GM19238 (cell line): ENCODE data around the gene ITIH4.

Experiments
- DNase-seq: peaks from one replicate; pipeline ENCODE4 v3.0.0; 2011; ENCODE audit warnings: low spot score; ENCODE audit not compliant: insufficient read length

Gene ITIH4

DNA sequence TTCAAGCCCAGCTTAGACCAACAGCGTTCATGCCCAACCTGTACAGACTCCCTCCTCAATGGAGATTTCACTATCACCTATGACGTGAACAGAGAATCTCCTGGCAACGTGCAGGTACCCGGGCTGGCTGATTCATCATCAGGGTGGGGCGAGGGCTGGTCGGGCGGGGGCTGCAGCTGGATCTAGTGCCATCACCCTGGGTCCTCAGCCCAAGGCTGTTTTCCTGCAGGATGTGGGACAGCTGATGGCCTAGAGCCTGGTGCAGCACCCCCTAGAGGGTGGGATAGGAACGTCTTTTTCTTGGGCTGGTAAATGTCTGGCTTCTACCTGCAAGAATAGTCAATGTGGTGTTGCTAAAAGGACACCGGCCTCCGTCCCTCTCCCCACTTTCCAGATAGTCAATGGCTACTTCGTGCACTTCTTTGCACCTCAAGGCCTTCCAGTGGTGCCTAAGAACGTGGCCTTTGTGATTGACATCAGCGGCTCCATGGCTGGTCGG, 31.4 kb downstream of the ITIH4 start:
- DNase-seq: peak; percentile 51

DNA sequence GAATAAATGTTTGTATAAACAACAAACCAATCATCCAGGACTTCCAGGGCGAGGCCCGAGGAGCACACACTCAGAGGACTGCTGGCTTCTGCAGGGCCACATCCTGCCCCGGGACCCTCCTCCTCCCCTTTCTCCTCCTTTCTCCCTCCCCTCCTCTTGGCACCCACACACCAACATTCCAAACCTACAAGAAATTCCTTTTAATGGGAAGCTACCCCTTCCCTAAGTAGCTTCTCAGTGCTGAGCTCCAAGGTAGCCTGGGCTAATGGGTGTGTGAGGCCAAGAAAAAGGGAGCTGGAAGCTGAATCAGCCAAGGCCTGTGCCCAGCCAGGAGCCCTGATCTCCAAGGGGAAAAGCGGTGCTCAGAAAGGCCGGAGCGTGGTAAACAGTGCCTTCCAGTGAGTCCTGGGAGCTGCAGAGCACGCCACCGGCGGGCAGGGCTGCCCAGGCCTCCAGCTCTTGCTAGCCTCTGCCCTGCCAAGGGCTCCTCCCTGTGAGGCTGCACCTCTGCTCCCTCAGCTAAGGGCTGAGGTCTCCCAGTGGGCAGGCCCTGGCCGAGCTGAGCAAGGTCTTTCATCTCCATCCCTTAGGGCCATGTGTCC, 32.0 kb downstream of the ITIH4 start:
- DNase-seq: no peak

DNA sequence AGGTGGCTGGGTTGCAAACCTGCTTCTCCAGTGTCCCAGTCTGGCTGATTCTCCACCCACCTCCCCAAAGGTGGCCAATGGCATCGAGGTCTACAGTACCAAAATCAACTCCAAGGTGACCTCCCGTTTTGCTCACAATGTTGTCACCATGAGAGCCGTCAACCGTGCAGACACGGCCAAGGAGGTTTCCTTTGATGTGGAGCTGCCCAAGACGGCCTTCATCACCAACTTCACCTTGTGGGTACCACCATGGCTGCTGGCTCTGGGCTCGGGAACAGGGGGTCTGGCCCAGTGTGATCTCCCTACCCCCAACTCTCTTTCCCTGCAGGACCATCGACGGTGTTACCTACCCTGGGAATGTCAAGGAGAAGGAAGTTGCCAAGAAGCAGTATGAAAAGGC, 34.1 kb downstream of the ITIH4 start:
- no peak for DNase-seq

DNA sequence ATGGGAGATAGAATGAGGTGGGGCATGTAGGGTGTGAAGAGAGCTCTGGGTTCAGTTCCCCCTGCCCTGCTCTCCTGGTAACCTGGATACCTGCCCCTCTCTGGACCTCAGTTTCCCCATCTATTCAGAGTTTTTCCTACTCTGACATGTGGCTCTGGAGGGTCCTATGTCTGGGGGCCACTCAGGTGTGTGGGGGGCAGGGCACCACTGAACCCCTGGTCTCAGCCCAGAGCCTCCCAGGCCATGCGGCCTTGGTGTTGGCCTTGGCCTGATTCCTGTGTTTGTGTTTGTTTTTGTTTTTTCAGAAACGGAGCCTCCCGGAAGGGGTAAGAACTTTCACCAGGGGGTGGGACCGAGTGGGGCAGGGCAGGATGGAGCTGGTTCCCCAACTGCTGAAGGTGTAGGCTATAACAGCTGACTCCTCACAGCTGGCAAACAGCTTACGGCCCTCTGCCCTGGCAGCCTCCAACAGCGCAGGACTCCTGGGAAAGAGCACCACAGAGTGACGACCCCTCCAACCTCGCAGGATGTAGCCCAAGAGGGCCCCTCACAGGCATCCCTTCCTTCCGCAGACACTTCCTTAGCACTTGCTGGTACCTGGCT, 35.1 kb downstream of the ITIH4 start:
- DNase-seq: no peak

GRCh38 chr3:52794612-52795099, 35.8 kb downstream of the ITIH4 start, which contains the start of gene ITIH3:
Gene ITIH3, plus strand, starts transcription at chr3:52794796. Its CDS starts 8 bp downstream, at chr3:52794804.
- no peak for DNase-seq

- DNase-seq: no peak
Measured at GRCh38 chr3:52793702-52794611, 36.5 kb downstream of the ITIH4 start.

DNA sequence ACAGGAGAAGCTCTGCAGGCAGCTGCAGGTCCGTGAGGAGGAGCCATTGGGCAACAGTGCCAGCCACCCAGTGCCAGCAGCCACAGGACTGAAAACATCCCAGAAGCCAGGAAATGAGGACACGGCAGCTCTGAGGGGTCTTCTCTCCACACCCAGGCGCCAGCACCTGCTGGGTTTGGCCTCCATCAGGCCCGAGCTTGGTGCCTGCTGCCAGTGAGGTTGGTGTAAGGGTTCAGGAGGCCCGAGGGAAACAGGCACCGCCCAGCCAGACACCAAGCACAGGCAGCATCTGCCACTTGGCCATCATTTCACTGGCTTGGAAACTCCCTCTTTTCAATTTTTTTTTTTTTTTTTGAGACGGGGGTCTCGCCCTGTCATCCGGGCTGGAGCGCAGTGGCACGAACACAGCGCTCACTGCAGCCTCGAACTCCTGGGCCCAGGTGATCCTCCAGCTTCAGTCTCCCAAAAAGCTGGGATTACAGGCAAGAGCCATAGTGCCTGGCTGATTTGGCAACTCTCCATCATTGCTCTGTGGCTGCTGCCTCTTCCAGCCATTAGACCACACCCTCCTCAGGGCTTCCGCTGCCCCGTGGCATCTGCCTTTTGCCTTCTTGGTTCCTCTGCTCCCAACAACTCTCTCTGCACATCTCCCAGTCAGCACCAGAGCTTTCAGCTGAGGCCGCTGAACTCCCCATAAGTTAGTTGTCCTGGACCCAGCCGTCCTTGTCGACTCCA, 37.3 kb downstream of the ITIH4 start:
- DNase-seq: no peak

GRCh38 chr3:52792413-52792812, 38.1 kb downstream of the ITIH4 start:
- no peak for DNase-seq

- no peak for DNase-seq
Measured at GRCh38 chr3:52791928-52792327, 38.5 kb downstream of the ITIH4 start.

- DNase-seq: no peak
Measured at GRCh38 chr3:52791366-52791765, 39.1 kb downstream of the ITIH4 start.

GRCh38 chr3:52790741-52791140, 39.7 kb downstream of the ITIH4 start:
- DNase-seq: no peak

DNA sequence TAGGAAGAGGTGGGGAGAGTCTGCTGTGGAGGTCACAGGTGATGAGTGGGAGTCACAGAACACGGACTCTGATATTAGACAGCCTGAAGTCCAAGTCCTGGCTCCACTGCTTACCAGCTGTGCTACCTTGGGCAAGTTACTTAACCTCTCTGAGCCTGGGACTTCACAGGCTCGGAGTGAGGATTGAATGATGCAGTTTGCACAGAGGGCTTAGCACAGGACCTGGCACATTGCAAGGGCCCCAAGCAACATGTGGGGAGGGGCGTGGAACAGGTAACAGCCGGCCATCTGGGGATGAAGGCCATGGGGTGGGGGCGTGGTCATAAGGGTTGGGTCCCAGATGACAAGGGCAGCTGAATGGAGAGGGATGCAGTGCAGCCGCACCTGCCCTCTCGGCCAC, 40.1 kb downstream of the ITIH4 start:
- DNase-seq: no peak

DNA sequence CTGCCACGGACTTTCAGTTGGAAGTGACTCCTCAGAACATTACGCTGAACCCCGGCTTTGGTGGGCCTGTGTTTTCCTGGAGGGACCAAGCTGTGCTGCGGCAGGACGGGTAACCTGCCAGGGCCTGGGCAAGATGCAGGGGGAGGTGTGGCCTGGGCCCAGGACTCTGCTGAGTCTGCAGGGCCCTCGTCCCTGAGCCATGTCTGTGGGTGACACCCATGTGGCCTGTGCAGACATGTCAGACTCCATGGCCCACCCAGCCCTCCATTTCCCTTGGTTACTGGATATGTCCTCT, 40.8 kb downstream of the ITIH4 start:
- DNase-seq: no peak

GRCh38 chr3:52788890-52789745, 41.4 kb downstream of the ITIH4 start:
- DNase-seq: no peak

DNA sequence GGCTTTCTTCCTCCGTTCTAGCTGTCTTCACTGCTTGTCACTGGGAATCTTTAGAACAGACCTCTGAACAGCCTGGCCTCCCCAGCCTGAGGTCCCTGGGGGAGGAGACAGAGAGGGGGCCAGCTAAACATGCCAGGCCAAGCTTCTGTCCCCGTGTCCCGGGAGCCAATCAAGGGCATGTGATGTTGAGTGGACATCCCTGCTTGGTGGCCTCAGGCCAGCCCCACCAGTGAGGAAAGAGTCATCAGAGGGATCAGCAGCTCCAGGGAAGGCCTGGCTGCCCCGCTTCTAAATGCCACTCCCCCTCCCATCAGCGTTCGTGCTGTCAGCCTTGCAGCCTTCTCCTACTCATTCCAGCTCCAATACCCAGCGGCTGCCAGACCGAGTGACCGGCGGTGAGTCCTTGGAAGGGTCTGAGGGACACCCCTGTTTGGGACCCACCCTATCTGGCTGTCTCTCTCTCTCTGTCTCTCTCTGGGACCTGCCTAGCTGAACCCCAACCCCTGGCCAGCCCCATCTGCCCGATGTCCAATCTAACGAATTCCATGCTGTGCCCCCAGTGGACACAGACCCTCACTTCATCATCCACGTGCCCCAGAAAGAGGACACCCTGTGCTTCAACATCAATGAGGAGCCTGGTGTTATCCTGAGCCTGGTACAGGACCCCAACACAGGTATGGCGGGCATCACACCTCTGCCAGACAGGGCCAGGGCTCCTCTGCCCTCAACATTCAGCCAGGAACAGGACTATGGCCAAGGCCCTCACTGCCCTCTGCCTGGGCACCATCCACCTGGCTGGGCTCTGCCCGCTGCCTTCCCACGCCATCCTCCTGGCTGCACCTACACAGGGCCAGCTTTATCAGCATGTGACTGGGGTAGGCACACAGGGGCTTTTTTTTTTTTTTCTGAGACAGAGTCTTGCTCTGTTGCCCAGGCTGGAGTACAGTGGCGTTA, 42.5 kb downstream of the ITIH4 start:
- no peak for DNase-seq

- DNase-seq: no peak
Measured at GRCh38 chr3:52787246-52787645, 43.2 kb downstream of the ITIH4 start.

DNA sequence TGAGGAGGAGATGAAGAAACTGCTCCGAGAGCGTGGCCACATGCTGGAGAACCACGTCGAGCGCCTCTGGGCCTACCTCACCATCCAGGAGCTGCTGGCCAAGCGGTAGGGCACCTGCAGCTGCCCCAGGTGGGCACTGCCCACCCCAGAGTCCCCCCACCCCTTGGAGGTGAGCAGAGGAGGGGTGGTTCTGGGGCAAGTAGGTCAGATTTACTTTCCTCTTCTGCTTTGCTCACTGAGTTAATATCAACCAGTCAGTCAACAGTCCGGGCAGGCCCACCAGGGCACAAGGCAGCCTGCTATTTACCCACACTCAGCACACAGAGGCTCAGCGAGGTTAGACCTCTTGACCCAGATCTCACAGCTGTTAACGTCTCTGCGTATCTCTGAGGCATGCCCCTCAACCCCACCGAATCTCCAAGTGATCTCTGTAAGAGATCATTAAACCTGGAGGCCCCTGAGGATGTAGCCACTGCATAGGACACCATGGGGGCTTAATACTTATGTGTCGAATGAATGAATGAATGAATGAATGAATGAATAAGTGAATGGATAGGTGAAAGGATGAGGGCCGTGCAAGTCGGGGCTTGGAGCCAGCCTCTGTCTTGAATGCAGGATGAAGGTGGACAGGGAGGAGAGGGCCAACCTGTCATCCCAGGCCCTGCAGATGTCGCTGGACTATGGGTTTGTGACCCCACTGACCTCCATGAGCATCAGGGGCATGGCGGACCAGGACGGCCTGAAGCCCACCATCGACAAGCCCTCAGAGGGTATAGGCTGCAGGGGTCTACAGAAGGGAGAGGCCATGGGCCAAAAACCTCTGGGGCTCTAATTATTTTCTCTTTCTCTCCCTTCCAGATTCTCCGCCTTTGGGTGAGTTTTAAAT, 43.9 kb downstream of the ITIH4 start:
- no peak for DNase-seq

GRCh38 chr3:52784931-52785590, 45.4 kb downstream of the ITIH4 start:
- no peak for DNase-seq
